ENCODE results near the gene MAP3K20. TPM values are rescaled to one million over a fixed set of nuclear protein-coding genes. Genes with fewer than 3 reads are reported as not detected.
"Not testable (repeated sequence)": the region's sequence is repeated elsewhere in the genome, so short reads cannot be mapped to it uniquely, and the experiment has no call there.

MAP3K20 gene
- total RNA-seq, 1 donor from 2014 or later: 11.8 TPM

DNA sequence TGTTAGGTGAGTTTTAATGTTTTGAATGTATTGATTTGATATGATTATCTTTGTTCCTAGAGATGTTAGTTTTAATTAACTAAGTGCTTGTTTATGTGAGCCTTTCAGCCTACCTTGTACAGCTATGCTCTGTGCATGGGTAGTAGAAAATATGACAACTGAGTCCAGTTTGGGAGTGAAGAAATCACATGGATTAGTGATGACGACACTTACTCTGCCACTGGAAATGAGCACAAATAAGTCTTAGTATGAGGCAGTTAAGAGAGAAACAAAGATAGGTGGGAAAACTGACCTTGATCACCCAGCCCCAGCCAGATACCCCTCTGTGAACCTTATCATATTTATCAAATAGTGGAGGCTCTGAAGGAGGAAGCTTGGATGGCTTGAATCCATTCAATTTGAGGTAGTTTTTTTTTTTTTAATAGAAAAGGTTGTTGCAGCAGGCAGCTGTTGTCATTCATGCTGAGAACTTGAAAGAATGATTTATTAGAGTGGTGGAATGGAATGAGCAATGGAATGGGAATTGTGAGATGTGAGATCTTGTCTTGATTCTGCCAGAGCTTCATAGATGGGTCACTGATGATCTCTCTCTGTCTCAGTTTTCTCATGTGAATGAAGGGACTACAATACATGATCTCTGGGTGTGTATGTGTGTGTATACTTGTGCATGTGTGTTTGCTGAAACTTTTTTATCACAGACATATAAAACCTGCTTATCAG, 96.4 kb downstream of the MAP3K20 start:
- Mint-ChIP-seq H3K27me3 (ENCODE audit: unreplicated experiment) (no peaks in the 10 kb centered on the region), H3K36me3 (ENCODE audit: low read depth, unreplicated experiment) (no peaks in the 10 kb centered on the region), H3K27ac (ENCODE audit: unreplicated experiment) (no peak overlapping the region), H3K4me3 (ENCODE audit: unreplicated experiment) (no peak overlapping the region), H3K4me1 (ENCODE audit: unreplicated experiment) (no peaks in the 10 kb centered on the region), H3K9me3 (ENCODE audit: unreplicated experiment) (no peaks in the 10 kb centered on the region)
- DNase-seq (ENCODE audit: low spot score): no peak
- TF ChIP-seq, protein P1, sequence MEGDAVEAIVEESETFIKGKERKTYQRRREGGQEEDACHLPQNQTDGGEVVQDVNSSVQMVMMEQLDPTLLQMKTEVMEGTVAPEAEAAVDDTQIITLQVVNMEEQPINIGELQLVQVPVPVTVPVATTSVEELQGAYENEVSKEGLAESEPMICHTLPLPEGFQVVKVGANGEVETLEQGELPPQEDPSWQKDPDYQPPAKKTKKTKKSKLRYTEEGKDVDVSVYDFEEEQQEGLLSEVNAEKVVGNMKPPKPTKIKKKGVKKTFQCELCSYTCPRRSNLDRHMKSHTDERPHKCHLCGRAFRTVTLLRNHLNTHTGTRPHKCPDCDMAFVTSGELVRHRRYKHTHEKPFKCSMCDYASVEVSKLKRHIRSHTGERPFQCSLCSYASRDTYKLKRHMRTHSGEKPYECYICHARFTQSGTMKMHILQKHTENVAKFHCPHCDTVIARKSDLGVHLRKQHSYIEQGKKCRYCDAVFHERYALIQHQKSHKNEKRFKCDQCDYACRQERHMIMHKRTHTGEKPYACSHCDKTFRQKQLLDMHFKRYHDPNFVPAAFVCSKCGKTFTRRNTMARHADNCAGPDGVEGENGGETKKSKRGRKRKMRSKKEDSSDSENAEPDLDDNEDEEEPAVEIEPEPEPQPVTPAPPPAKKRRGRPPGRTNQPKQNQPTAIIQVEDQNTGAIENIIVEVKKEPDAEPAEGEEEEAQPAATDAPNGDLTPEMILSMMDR (IDR thresholded peaks at IDR 0.05; ENCODE audit: unreplicated experiment): no peak

DNA sequence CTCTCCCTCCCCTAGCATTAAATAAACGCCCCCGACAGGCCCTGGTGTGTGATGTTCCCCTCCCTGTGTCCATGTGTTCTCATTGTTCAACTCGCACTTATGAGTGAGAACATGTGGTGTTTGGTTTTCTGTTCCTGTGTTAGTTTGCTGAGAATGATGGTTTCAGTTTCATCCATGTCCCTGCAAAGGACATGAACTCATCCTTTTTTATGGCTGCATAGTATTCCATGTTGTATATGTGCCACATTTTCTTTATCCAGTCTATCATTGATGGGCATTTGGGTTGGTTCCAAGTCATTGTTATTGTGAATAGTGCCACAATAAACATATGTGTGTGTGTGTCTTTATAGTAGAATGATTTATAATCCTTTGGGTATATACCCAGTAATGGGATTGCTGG, 98.7 kb downstream of the MAP3K20 start:
- not testable (repeated sequence) for H3K27me3 Mint-ChIP-seq (ENCODE audit: unreplicated experiment); H3K4me1 Mint-ChIP-seq (ENCODE audit: unreplicated experiment); H3K36me3 Mint-ChIP-seq (ENCODE audit: low read depth, unreplicated experiment)

DNA sequence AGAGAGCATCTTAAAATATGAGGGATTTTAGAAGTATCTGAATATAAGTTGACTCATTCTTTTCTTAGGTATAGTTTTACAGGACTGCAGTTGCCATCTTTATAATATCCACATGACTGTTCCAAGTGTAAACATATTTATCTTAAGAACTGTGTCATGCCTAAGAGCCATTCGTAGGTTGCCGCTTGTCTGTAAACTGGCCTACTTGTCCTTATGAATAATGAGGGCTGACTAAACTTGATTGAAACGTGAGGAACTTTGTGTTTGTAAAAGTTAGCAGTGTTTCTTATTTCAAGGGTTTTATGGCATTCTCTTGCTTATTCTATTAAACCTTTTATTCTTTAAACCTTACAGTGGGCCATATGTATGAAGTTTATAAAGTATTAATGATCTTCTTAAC, 99.6 kb downstream of the MAP3K20 start:
- Mint-ChIP-seq H3K4me3 (ENCODE audit: unreplicated experiment) (no peak overlapping the region), H3K4me1 (ENCODE audit: unreplicated experiment) (no peaks in the 10 kb centered on the region), H3K36me3 (ENCODE audit: low read depth, unreplicated experiment) (no peaks in the 10 kb centered on the region)

More for the DNA sequence above, 98.7 kb downstream of the MAP3K20 start:
- not testable (repeated sequence) for H3K9me3 Mint-ChIP-seq (ENCODE audit: unreplicated experiment); H3K27ac Mint-ChIP-seq (ENCODE audit: unreplicated experiment); H3K4me3 Mint-ChIP-seq (ENCODE audit: unreplicated experiment); DNase-seq (ENCODE audit: low spot score)

DNA sequence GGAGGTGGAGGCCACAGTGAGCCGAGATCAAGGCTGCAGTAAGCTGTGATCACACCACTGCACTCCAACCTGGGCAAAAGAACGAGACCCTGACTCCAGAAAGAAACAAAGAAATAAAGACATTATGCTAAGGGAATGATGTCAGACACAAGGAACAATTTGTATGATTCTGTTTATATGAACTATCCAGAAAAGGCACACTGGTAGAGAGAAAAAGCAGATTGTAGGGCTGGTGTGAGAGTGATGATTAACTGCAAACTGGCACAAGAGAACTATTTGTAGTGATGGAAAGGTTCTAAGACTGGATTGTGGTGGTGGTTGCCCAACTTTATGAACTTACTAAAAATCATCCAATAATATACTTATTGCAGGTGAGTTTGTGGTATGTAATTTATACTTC, 106.3 kb downstream of the MAP3K20 start:
- Mint-ChIP-seq H3K27me3 (ENCODE audit: unreplicated experiment) (no peaks in the 10 kb centered on the region), H3K36me3 (ENCODE audit: low read depth, unreplicated experiment) (no peaks in the 10 kb centered on the region), H3K9me3 (ENCODE audit: unreplicated experiment) (no peaks in the 10 kb centered on the region), H3K27ac (ENCODE audit: unreplicated experiment) (no peak overlapping the region), H3K4me3 (ENCODE audit: unreplicated experiment) (no peak overlapping the region), H3K4me1 (ENCODE audit: unreplicated experiment) (no peaks in the 10 kb centered on the region)
- DNase-seq (ENCODE audit: low spot score): no peak
- TF ChIP-seq, protein P1 (IDR thresholded peaks at IDR 0.05; ENCODE audit: unreplicated experiment): no peak

More for the DNA sequence above, 99.6 kb downstream of the MAP3K20 start:
- TF ChIP-seq, protein P1 (IDR thresholded peaks at IDR 0.05; ENCODE audit: unreplicated experiment): no peak
- DNase-seq (ENCODE audit: low spot score): no peak
- Mint-ChIP-seq H3K27me3 (ENCODE audit: unreplicated experiment) (no peaks in the 10 kb centered on the region), H3K9me3 (ENCODE audit: unreplicated experiment) (no peaks in the 10 kb centered on the region), H3K27ac (ENCODE audit: unreplicated experiment) (no peak overlapping the region)

DNA sequence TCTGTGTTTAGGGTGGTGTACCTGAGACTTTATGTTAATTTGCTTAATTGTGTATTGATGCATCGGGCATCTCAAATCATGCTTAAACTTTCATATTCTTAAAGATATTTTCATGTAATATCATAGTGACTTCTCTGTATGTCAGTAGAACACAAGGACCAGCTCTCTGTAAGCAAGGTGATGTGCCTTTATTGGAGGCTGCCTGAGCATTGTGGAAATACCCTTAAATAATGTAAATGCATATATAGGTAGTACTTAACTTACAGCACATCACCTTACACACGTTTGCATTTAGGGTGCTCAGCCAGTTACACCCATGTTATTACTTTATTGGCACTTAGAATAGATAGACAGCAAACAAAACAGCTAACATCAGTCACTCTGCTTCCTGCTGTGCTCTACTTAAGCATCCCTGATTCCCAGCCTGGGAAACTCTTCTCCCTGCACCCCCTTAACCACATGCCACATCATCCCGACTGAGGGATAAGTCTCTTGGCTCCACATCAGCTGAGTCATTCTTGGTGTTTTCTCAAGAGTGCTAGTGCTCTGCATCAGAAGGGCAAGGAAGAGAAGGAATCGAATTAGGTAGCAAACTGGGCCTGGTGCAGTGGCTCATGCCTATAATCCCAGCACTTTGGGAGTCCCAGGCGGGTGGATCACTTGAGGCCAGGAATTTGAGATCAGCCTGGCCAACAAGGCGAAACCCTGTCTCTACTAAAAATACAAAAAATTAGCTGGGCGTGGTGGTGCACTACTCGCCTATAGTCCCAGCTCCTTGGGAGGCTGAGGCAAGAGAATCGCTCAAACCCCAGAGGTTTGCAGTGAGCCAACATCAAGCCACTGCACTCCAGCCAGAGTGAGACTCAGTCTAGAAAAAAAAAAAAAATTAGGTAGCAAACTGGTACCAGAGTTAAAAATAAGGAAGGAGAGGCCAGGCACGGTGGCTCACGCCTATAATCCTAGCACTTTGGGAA, 108.7 kb downstream of the MAP3K20 start:
- DNase-seq (ENCODE audit: low spot score): no peak
- no peak overlapping the region for H3K4me3 Mint-ChIP-seq (ENCODE audit: unreplicated experiment)
- no peaks in the 10 kb centered on the region for H3K4me1 Mint-ChIP-seq (ENCODE audit: unreplicated experiment)
- TF ChIP-seq, protein P1 (IDR thresholded peaks at IDR 0.05; ENCODE audit: unreplicated experiment): no peak
- no peaks in the 10 kb centered on the region for H3K27me3 Mint-ChIP-seq (ENCODE audit: unreplicated experiment)
- H3K27ac Mint-ChIP-seq (ENCODE audit: unreplicated experiment): no peak overlapping the region
- no peaks in the 10 kb centered on the region for H3K36me3 Mint-ChIP-seq (ENCODE audit: low read depth, unreplicated experiment)
- H3K9me3 Mint-ChIP-seq (ENCODE audit: unreplicated experiment): no peaks in the 10 kb centered on the region
